ENCODE measurements around the gene SP100.
"Not testable (repeated sequence)": the region's sequence is repeated elsewhere in the genome, so short reads cannot be mapped to it uniquely, and the experiment has no call there.

The SP100 gene

DNA sequence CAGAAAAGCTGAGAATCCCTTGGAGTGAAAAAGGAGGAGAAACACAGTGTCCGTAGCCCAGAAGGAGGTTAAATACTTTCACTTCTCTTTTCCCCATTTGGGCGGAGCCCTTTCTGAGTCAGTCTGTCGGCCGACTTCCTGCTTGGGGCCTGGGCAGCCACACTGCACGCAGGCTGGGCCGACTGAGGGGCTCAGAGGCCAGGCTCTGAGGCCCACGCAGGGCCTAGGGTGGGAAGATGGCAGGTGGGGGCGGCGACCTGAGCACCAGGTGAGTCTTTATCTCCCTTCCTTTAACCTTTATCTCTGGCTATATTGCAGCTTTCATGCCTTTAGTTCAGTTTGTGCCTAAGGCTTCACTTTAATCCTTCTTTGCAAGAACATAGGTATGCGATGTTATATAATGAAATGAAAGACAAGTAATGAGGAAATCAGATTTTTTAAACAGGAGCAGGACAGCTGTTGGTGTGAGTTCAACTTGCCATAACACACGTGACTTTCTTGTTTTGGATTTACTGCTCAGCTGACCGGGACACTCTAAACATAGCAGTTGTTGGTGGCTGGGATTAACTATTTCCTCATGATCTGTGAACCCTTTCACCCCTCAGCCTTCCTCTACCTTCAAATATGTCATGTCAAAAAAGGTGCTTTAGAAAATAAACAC is at the start of gene SP100:
Gene SP100 (plus strand): TSS at position 141 of the 661 bp plus-strand sequence. CDS start 96 bp downstream, at position 237.
- no peak for DNase-seq

DNA sequence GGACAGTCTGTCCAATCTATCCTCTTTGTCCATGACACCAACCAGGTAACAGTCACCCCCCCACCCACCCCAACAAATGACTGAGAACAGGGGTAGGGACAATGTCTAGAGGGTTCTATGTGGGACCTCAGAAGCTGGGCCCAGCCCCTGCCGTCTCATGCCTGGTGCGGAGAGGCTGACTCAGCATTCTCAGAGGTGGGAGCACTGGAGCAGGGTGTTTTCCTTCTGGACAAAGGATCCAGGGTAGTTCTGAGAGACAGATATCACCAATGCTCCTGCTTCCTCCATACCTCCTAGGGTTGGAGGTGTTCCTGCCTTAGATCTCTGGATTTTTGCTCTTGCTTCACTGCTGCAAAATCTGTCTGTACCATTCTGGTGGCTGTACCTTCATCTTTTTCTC is 33.9 kb upstream of the SP100 start:
- DNase-seq = no peak

- DNase-seq = no peak
Observed at GRCh38 chr2:230383453-230383852, 32.5 kb upstream of the SP100 start.

GRCh38 chr2:230384986-230385385 is 31.0 kb upstream of the SP100 start:
- no peak for DNase-seq

- DNase-seq = no peak
Observed at GRCh38 chr2:230394301-230394700, 21.7 kb upstream of the SP100 start.

GRCh38 chr2:230398698-230399097 is 17.3 kb upstream of the SP100 start:
- not testable (repeated sequence) for DNase-seq

DNA sequence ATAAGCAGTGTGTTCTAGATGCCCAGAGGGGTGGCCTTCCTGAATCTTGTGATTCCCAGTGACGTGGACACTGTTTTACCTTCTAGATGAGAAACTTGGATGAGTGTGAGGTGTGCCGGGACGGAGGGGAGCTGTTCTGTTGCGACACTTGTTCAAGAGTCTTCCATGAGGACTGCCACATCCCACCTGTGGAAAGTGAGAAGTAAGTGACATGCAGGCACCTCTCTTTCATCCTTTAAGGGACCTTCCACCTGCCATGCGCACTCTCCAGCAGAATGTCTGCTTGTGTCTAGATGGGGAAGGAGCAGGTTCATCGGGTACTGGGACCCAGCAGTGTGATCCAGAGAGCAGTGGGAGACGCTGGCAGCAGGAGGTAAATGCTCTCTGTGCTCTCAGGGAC is 16.0 kb upstream of the SP100 start:
- no peak for DNase-seq

DNA sequence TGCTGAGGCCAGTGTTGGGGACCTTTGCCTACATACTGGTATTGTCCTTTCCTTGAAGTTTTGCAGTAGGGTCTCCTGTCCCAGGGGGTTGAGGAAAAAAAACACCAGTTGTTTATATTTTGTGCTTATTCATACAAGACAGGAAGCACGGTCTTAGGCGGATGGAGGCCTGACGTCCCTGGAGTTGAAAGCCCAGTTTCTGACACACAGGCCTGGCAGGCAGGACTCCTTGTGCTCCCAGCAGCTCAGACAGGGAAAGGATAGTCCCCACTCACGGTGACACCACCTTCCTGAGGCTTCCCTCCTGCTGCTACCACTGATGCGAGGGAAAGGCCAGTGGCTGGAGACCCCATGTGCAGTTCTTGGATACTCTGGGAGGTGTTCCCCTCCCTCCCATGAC is 15.5 kb upstream of the SP100 start:
- no peak for DNase-seq

GRCh38 chr2:230401026-230401425 is 15.0 kb upstream of the SP100 start:
- DNase-seq = not testable (repeated sequence)

DNA sequence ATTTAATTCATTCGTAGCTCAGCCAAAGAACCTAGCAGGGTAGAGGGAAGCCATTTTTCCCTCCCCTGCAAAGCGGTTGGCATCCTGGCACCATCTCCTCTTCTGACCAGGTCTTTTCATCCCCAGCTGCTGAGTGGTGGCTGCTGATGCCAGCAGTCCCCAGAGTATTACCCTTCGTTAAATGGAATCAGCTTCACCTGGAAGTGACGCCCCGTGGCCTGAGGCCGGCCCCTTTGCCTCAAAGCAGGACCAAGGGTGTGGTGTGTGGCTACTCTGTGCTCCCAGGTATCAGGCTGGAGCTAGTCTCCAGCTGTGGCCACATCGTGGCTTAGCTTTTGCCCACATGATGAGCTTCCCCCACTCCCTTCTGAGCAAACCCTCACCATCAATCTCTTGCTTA is 12.3 kb upstream of the SP100 start:
- no peak for DNase-seq

DNA sequence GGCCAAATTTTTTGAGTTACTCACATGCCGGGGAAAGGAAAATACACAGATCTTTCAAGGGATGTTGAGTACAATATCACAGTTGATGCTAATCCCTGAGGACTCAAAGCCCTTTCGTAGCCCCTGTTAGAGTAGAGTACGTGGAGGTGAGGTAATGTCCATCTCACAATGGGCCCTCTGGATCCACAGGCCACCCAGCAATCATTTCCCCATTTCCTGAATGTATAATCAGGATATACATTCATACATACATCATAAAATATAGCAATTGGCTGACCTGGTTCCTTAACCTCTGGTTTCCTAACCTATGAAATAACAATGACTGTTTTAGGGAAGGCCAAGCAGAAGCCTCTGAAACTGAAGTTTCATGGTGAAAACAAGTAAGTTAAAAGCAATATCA is 10.2 kb upstream of the SP100 start:
- no peak for DNase-seq

GRCh38 chr2:230408244-230408842 is 7.7 kb upstream of the SP100 start:
- no peak for DNase-seq

GRCh38 chr2:230409316-230409715 is 6.7 kb upstream of the SP100 start:
- DNase-seq = not testable (repeated sequence)

DNA sequence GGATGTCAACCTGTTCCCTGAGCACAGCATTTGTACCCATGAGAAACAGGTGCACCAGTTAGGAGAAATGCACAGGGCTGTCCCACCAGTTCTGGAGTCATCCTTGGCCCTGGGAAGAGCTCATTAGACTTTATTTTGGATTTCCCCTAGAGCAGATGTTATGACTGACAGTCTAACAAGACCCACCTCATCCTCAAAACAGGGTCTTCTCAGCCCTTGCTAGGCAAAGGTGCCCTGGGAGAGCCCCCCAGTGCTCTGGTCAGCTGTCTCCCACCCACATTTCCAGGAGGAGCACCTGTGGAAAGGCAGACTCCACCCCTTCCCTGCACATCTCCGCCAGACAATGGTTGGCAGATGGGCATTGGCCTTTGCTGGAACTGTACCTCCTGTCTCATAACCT is 5.7 kb upstream of the SP100 start:
- DNase-seq = no peak

GRCh38 chr2:230410861-230411569 is 5.0 kb upstream of the SP100 start:
- DNase-seq = no peak

DNA sequence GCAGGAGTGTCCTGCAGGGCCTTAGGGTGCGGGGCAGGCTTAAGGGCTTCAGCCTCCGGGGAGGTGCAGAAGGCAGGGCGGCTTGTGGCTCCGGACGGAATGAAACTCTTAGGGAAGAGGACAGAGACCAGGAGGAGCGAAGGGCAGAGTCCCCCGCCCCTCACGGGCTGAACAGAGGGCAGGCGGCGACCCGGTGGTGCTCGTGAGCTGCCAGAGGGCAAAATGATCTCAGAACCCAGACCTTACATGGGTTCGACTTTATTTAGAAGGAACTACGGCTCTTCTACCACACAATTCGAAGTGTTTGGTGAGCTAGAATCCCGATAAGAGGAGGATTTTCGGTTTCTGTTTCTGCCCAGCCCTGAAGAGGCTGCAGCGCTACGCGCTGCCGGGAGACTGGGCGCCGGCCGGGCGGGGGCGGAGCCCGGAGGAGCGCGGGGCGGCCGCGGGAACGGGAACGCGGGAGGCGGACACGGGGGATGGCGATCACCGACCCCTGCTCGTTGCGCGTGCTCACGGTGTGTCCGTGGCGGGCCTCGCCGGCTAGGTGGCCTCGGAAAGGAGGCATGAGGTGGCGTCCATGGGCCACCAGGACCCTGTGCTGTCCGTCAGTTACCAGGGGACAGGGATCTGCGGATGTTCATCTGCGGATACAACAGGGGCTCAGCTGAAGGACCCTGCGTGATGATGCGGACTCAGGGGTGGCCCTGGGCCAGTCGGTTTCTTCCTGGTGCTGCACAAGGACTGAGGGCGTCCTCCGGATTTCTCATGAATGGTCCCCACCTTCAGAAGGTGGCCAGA is 4.2 kb upstream of the SP100 start:
- DNase-seq = peak; percentile 19

DNA sequence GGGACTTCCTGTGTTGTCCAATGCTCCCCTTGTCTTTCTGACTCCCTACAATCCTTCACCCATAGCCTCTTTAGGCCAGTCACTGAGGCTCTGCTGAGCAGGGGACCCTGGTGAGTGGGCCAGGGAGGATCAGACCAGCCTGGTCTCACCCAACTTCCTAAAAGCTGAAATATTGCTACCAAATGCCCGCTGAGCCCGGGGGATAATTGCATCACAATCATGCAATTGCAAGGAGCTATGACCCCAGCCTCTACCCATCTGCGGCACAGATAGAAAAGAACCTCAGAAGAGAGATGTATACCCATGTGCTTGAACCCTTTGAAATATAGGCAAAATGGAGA is 3.7 kb upstream of the SP100 start:
- no peak for DNase-seq

DNA sequence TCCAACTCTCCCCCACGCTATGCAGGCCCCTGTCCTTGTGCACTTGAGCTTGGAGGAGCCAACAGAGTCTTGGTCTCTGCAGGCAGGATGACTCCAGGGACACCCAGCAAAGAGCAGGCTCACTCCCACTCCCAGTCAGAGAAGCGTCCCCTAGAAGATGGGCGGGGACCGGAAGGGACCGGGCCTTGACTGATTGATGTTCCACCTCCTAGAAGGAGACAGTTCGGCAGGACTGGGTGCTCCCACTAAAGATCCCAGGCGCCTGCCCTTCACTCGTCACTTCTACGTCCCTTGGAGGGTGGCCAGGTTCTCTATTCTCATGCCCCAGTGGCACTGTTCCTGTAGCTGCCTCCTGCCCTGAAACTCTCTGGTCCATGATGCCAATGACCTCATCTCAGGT is 3.2 kb upstream of the SP100 start:
- DNase-seq = no peak

DNA sequence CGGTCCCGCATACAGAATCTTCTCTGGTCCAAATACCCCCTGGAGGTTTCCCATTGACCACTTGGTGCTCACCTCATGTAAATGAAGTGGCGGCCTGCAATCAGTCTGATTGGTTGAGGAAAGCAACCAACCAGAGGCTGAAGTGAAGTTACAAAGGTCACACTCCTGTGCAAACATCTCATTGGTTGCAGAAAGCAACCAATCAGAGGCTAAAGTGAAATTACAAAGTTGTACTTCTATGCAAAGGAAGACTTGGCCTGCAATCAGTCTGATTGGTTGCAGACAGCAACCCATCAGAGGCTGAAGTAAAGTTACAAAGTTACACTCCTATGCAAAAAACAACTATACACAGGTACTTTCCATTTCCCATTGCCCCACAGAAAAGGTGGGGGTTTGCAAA is 2.5 kb upstream of the SP100 start:
- no peak for DNase-seq

DNA sequence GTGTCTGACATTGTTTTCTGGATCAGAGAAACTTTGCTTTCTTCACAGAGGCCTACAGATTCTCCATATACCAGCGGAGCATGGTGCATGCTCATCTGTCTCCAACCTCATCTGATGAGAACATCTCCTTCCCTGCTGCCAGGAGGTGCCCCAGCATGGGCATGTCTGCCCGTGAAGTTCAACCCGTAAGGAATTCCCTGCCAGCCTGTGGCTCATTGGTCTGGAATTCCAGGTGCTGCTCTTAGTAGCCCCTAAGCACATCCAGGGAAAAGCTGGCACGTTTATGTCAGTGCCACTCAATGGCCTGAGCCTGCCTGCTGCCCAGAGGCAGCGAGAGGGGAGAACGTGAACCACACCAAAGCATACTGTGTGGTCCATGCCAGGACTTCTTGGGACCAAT is 1.7 kb upstream of the SP100 start:
- DNase-seq = no peak

- no peak for DNase-seq
Observed at GRCh38 chr2:230417436-230417835, 1.4 kb downstream of the SP100 start.

GRCh38 chr2:230418341-230419016 is 2.5 kb downstream of the SP100 start:
- no peak for DNase-seq

DNA sequence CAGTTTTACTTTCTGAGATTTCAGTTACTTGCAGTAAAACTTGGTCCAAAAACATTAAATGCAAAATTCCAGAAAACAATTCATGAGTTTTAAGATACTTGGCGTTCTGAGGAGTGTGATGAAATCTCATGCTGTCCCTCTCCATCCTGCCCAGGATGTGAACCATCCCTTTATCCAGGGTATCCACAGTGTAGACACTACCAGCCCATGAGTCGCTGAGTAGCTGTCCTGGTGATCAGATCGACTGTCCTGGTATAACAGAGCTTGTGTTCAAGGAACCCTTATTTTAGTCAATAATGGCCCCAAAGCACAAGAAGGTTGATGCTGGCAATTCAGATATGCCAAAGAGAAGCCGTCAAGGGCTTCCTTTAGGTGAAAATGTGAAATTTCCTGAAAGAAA is 3.2 kb downstream of the SP100 start:
- no peak for DNase-seq
